Measurements from ENCODE around the gene FLT1.

FLT1 gene

DNA sequence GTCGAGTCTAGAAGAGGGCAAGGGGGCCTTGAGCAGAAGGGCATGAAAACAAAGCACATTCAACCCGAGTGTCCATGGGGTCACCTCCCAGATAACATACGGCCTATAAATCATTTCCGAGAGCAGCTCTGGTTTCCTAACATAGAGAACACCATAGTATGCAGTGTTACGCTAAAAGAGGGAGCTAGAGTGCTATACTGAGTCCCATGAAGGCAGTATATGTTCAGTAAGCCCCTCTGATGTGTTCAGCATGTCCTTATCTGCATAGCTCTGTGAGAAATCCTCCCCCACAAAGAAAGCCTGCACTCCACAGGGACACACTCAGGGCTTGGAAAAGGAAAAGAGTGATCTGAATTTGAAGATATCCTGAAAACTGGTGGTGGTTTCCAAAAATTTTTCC, 175.4 kb downstream of the FLT1 start:
- no peak for DNase-seq (ENCODE audit: low spot score)

DNA sequence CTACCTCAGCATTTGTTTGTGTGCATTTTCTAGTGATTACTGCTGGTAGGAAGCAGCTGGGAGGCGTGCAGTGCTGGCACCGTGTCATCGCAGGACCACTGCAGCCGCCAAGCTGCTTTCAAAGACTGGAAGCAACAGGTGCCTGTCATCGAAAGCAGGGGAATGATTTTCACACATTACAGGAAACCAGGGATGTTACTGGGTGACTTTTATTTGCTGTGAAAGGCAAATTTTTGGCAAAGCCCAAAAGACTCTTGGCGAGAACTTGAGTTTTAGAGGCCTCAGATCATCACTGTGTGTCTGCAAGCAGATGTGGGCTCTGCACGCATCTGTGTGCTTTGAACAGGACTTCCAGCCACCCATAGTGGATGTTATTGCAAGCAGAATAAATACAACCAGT, 176.4 kb downstream of the FLT1 start:
- DNase-seq (ENCODE audit: low spot score), result no peak

DNA sequence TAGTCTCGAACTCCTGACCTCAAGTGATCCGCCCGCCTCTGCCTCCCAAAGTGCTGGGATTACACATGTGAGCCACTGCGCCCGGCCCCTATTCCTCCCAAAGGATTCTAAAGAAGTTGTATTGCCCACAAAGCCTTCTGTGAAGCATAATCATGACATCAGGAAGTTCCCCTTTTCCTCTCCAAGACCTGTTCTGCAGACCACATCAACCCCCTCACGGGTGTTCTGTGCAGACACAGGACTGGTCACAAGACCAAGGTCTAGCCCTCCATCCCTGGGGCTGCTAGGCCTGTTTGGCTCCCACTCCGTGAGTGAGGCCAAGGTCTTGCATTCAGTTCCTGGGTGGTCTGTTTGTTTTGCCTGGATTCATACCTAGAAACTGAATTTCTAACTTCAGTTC, 178.1 kb downstream of the FLT1 start:
- no peak for DNase-seq (ENCODE audit: low spot score)

DNA sequence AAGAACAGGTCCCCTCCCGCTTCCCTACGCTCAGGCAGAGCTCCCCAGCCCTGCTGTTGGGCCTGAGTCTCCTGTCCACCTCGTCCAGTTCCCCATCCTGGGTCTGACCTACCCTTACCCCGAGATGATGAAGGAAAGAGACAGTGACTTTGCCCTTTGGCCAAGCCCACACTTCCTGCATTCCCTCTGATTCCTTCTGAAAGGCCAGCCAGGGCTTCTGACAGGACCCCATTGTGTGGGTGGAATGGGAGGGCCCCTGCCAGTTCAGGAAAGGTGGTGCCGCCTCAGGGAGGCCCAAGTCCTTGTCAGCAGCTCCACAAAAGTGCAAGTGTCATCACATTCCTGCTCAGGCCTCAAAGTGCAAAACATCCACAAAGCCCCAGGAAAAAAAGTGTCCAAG, 178.8 kb downstream of the FLT1 start:
- no peak for DNase-seq (ENCODE audit: low spot score)

DNA sequence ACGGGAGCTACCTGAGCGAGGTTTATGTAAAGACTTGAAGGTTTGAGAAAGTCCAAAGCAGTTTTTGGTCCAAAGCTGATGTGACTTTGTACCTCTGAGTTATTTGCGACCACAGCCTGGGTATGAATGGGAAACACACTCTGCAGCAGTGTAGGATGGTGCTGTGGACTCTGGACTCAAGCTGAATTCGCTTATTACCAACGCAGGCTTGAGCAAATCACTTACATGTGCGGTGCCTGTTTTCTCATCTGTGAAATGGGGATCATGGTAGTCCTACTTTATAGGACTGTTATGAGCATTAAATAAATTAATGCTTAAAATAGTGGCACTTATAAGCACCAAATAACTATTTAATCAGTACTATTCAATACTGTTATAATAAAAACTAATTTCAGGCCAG, 180.0 kb downstream of the FLT1 start:
- no peak for DNase-seq (ENCODE audit: low spot score)

DNA sequence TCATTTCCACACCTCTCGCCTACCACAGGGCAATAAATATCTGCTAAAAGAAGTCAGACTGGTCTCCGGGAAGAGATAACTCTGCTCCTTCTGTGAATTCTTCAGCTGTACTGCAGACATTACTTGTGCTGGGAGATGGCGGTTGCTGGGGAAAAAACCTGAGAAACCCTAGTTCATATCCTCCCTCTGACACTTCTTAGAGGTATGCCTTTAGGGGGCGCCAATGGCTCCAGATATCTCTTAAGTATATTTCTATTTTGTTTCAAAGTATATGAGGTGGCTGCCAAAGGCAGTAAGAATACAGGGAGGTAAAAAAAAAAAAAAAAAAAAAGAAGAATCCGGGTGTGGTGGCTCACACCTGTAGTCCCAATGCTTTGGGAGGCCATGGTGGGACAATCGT, 181.3 kb downstream of the FLT1 start:
- no peak for DNase-seq (ENCODE audit: low spot score)

DNA sequence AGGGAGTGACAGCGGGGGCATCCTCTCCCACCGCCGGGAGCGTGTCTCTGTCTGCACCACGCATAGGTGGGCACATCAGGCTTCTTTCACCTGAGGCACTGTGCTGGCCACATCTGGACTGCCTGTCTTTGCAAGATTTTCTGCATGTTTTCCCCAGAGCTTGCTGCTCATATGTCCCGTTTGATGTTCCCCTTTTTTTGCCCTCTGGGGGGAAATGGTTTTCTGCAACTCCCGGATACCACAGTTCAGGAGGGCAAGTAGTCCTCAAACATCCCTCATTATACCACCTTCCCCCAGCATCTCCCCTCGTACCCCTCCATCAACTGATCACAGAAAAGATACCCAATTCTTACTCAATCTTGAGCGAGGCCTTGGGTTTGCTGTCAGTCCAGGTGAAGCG, 188.6 kb downstream of the FLT1 start:
- no peak for DNase-seq (ENCODE audit: low spot score)

DNA sequence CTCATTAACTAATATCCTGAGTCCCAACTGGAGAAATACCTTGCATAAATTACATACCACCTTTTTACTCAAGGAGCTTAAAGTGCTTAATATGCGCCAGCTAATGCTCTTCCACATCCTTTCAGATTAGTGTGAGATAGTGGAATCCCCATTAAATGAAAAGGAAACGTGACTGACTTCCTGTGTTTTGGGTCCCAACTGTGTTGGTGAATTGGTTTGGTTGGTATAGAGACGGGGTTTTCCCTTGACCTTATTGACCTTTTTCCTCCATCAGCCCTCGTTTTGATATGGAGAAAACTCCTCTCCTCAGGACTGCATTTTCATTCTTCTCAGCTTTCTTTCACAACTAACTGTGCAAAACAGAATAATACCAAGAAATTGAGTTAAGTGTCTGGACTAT, 193.1 kb downstream of the FLT1 start:
- DNase-seq (ENCODE audit: low spot score), result no peak

DNA sequence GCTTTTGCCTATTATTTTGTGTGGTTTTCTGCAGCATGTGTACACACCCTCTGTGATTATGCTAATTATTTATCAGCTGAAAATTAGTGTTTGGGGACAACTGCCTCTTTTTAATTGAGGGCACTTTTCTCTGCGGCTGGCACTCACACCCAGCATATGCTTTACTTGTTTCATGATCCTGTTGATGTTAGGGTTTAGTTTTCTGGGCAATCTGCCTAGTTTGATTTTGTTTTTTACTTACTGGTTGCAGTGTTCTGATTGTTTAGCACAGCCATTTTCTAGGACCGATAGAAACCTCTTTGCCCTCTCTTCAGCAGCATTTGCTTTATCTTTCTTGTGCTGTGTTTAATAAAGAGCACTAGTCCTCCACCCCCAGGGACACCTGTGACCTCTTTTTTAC, 195.0 kb downstream of the FLT1 start:
- DNase-seq (ENCODE audit: low spot score), result no peak

DNA sequence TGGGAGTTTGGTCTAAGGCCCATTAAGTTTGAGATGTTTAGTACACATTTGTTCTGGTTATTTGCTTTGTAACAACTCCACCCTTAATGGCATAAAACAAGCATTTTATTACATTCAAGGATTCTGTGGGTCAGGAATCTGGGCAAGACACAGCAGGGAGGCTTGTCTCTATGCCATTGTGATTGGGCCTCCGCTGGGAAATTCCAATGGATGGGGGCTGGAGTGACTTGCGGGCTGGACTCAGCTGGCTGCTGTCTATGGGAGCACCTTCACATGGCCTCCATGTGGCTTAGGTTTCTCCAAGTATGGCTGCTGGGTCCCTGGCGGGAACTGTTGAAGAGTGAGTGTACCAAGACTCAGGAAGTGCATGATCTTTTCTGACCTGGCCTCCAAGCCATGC, 197.6 kb downstream of the FLT1 start:
- no peak for DNase-seq (ENCODE audit: low spot score)

DNA sequence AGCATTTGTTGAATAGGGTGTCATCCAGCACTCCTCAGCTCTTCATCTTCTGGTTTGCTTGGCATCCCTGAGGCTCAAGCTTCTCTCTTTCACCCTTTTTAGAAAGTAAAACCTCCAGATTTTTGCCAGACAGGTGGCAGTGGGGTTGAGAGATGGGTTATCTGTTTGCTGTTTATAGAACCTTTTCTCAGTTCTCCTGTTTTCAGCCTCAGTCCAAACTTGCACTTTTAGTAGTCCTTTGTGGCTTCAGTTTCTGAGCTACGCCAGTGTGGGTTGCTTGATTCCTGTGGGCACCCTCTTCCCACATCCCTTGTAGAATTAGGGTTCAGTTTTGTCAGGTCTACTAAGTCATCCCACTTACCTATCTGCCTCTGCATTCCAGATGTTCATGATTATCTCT, 208.7 kb downstream of the FLT1 start:
- no peak for DNase-seq (ENCODE audit: low spot score)

DNA sequence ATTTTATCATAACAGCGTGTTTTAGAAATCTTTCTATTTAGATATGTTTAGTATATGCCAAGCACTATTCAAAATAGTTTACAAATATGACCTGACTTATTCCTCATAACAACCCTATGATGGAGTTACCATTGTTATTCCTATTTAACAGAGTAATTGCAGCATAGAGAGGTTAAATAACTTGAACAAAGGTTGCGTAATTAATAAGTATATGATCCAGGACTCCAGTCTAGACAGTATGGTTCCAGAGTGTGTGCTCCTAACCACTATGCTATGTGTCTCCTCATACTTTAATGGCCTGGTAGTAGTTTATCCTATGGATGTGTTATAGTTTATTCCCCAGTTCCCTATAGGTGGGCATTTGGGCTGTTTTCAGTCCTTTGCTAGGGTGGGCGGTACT, 211.3 kb downstream of the FLT1 start:
- DNase-seq (ENCODE audit: low spot score), result no peak

DNA sequence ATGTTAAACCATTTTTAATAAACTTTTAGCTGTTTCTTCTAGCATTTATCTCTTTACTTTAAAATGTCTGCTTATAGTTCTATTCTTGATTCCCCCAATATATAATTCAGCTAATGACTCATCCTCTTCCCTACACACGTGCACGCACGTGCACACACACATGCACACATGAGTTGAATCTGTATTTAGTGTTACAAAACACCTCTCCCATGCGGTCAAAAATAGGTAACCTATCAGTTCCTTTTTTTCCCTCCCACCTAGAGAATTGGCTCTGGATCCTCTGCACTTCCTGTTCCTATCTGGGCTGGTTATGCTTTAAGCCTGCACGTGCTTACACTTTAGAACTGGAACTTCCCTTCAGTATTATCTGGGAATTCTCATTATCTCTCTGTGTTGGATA, 212.5 kb downstream of the FLT1 start:
- no peak for DNase-seq (ENCODE audit: low spot score)

DNA sequence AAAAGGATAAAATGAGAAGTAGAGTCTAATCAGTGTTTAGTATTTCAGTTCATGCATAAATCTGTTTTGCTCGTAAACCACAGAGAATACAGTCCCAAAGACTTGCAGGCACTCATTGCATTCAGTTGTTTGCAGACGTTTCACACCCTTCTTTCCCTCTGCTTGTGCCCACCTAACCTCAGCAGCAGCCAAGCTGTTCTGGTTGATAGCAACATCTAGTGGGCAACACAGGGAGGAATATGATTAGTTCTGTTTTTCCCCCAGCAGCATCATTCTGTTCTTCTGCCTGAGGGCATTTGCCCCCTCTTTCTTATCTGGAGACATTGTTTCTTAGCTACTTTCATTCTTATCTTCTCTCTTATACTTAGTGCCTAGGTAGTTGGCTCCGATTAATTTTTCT, 221.0 kb downstream of the FLT1 start:
- DNase-seq (ENCODE audit: low spot score), result no peak

DNA sequence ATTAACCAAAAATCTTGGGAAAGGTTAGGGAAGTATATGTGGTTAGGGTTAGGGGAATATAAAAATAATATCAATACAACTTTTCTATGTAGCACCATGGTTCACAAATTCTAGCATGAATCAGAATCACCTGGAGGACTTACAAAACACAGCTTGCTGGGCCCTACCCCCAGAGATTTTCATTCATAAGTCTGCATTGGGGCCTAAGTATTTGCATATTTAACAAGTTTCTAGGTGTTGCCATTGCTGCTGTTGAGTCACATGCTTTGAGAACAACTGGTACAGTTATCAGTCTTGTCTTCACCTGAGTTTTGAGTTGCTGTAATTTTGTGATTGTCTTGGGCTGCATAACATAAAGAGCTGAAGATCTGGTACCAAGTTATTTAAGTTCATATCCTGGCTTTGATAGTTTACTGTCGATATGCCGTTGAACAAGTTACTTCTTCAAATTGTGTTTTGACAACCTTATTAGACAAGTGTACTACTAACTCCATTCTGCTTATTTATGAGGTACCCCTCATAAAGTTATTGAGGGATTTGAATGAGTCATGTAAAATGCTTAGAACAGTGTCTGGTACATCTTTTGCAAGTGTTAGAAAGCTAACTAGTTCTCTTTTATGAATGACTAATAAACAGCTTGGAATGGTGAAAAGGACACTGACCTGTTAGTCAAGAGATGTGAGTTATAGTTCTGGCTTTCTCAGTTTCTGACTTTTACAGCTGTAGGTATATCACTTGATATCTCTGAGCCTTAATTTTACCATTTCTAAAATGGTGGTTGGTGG, 223.7 kb downstream of the FLT1 start:
- no peak for DNase-seq (ENCODE audit: low spot score)

DNA sequence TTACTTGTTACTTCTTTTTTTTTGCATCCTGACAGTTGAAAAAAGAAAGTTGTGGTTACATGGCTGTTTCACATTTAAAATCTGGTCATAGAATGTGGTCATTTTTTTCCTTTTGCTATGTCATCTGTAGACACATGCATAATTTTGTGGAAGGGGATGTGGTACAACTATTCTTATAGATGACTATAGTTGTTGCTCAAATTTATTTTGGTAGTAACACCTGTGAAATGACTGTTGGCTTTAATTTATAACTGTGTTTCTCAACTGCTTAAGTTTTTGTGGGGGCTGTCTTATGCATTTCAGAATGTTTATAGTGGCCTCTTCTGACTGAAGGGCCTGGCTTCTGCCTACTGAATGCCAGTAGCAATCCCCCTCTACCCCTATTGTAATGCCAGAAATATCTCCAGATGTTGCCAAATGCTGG, 226.1 kb downstream of the FLT1 start:
- DNase-seq (ENCODE audit: low spot score), result no peak

DNA sequence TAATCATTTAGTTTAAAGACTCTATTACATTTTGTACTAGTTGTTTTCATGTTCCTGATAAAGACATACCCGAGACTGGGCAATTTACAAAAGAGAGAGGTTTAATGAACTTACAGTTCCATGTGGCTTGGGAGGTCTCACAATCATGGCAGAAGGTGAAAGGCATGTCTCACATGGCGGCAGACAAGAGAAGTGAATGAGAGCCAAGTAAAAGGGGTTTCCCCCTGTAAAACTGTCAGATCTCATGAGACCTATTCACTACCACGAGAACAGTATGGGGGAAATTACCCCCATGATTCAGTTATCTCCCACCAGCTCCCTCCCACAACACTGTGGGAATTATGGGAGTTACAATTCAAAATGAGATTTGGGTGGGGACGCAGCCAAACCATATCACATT, 227.4 kb downstream of the FLT1 start:
- no peak for DNase-seq (ENCODE audit: low spot score)

DNA sequence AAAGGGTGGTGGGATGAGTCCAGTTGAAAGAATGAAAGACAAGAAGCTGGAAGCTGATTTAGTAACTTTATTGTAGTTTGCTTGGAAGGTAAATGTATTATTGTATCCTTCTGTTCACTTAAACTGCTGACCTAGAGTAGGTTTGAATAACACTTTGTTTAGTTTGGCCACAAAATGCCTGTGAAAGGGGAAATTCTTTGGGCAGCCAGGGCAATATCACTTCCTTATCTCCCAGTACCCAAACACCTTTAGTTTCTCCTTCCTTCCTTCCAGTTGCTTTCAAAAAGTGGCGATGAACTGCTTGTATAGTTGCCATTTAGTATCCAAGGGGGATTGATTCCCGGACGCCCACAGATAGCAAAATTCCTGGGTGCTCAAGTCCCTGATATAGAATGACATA, 236.5 kb downstream of the FLT1 start:
- no peak for DNase-seq (ENCODE audit: low spot score)

DNA sequence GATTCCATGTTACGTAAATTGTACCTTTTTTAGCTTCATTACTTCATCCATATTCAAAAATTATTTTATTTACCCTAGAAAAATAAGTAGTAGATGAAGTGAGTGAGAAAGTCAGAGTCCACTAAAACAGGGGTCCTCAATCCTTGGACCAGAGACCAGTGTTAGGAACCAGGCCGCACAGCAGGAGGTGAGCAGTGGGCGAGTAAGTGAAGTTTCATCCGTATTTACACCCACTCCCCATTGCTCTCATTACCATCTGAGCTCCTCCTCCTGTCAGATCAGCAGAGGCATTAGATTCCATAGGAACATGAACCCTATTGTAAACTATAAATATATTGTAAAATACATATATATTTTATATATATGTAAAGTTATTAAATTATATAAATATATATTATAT, 237.6 kb downstream of the FLT1 start:
- no peak for DNase-seq (ENCODE audit: low spot score)

DNA sequence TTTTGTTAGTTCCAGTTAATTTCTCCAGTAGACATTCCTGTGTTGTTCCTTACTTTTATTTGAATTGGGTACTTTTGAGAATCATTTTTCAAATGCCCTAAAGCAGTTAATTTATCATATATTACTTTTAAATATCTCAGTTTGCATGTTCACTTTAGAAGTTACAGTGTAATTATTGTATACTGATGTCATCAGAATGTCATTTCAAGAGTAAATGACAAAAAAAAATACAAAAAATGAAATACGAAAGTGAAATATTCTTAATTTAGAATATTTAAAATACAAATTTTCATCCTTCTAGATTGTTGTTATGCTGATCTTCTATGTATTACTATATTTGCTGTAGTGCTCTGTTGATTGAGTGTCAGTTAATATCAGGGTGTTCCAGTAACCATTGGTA, 242.4 kb downstream of the FLT1 start:
- DNase-seq (ENCODE audit: low spot score), result no peak

DNA sequence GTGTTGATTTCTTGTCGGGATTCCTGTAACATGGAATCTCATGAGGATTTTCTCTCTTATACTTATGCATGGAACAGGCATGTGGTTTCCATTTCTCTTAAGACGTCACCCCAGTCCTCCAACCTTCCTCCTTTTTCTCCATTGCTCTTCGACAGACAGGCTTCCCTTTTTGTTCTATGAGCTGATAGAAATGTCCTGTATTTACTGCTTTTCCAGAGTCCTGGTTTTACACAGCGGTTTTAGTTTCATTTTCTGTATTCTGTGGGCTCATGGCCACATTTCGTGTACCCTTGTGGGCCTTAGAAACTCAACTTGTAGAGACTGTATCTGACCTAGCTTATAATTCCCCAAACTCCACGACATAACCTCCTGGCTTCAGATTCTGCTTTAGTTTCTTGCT, 243.5 kb downstream of the FLT1 start:
- DNase-seq (ENCODE audit: low spot score), result no peak

DNA sequence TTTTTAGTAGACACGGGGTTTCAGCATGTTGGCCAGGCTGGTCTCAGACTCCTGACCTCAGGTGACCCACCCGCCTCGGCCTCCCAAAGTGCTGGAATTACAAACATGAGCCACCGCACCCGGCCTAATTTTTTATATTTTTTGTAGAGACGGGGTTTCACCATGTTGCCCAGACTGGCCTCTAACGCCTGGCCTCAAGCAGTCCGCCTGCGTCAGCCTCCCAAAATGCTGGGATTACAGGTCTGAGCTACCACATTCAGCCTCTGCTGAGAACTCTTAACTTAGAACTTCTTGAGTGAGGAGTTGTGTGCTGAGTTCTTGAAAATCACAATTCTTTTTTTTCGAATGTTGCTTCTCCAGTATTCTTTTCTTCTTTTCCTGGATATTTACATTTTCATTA, 244.4 kb downstream of the FLT1 start:
- DNase-seq (ENCODE audit: low spot score), result no peak
